Mesothelial cell of epicardium (in vitro differentiated cells): ENCODE results near the gene MAP3K9. TPM values are rescaled to one million over a fixed set of nuclear protein-coding genes. Genes with fewer than 3 reads are reported as not detected.

Experiments used
- DNase-seq, 2 experiments: peaks; one replicate each; pipeline ENCODE4 v3.0.0; 2021; ENCODE audit warnings: low spot score in 2 of 2; ENCODE audit not compliant: unreplicated experiment in 2 of 2
- H3K27ac Mint-ChIP-seq: 2 replicates; pipeline ENCODE4 v1.8.0; 2021; ENCODE audit warnings: mixed read lengths
- H3K27me3 Mint-ChIP-seq: 2 replicates; pipeline ENCODE4 v1.8.0; 2021; ENCODE audit warnings: low read depth, mixed read lengths
- H3K36me3 Mint-ChIP-seq: 2 replicates; pipeline ENCODE4 v1.8.0; 2021; ENCODE audit warnings: mixed read lengths
- H3K4me1 Mint-ChIP-seq: 2 replicates; pipeline ENCODE4 v1.8.0; 2021; ENCODE audit warnings: mixed read lengths
- H3K4me3 Mint-ChIP-seq: 2 replicates; pipeline ENCODE4 v1.8.0; 2021; ENCODE audit warnings: mild to moderate bottlenecking, moderate library complexity, mixed read lengths
- H3K9me3 Mint-ChIP-seq: 2 replicates; pipeline ENCODE4 v1.8.0; 2021; ENCODE audit warnings: mixed read lengths
- CTCF ChIP-seq: fragments of 200-600 bp; sonication (generic); IDR thresholded peaks from one replicate; pipeline ENCODE4 v1.5.0; 2021; ENCODE audit warnings: antibody characterized with exemption; ENCODE audit not compliant: unreplicated experiment
- total RNA-seq: library from RNA; stranded (reverse); gene quantifications from 3 replicates; pipeline ENCODE4 v1.2.1, GENCODE V29; 2021

The MAP3K9 gene
- total RNA-seq, 1 donor from 2014 or later, result 9.5 TPM

- H3K4me3 Mint-ChIP-seq, result no peak overlapping the region
- no peak for TF ChIP-seq CTCF
- H3K9me3 Mint-ChIP-seq, result no peaks in the 10 kb centered on the region
- peaks cover 3% of the 10 kb centered on the region for H3K27me3 Mint-ChIP-seq
- DNase-seq, result no peak
- H3K36me3 Mint-ChIP-seq, result no peaks in the 10 kb centered on the region
- no peaks in the 10 kb centered on the region for H3K4me1 Mint-ChIP-seq
- no peak overlapping the region for H3K27ac Mint-ChIP-seq
Measured at GRCh38 chr14:70696026-70696425, 113.3 kb downstream of the MAP3K9 start.

DNA sequence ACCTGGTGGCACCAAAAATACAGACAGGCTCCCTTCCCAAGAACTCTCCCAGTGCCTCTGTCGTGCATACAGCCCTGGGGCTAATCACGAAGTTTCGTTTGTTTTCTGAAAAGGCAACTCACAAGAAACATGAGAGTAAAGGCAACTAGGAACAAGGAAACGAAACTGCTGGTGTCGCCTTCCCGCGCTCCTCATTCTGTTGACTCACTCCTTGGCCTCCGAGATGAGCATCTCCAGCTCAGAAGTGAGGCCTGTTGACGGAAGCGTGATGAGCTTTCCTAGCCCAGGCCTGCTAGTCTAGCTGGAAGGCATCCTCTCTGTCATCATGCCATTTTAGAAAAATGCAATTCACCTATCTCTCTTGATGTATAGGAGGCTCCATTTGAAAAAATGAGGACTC, 117.1 kb downstream of the MAP3K9 start:
- H3K4me3 Mint-ChIP-seq, result no peak overlapping the region
- no peaks in the 10 kb centered on the region for H3K4me1 Mint-ChIP-seq

GRCh38 chr14:70685474-70686197, 123.7 kb downstream of the MAP3K9 start:
- Mint-ChIP-seq H3K4me3 (no peak overlapping the region), H3K9me3 (no peaks in the 10 kb centered on the region), H3K27ac (no peak overlapping the region), H3K36me3 (no peaks in the 10 kb centered on the region), H3K4me1 (no peaks in the 10 kb centered on the region), H3K27me3 (no peaks in the 10 kb centered on the region)
- TF ChIP-seq CTCF, result no peak
- DNase-seq, result no peak

More for the DNA sequence above, 117.1 kb downstream of the MAP3K9 start:
- no peaks in the 10 kb centered on the region for H3K27me3 Mint-ChIP-seq
- no peak for DNase-seq
- H3K9me3 Mint-ChIP-seq, result no peaks in the 10 kb centered on the region
- H3K36me3 Mint-ChIP-seq, result no peaks in the 10 kb centered on the region
- no peak overlapping the region for H3K27ac Mint-ChIP-seq
- TF ChIP-seq CTCF, result no peak

DNA sequence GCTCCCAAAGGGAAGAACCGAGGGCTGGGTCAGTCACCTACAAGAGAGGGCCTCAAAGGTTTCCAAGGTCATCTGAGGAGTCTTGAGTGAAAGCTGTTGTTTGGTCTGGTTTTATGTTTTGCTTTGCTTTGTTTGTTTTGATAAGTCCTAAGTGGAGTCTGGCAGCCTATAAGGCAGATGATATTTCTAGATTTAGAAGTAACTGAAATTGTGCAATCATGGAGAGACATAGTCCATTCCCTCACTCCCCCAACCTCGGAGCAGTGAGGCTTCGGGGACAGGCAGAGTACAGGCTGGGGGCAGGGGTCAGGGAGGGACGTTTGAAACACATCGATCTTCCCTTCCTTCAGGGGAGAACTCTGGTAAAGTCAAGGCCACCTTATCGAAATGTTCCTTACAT, 125.3 kb downstream of the MAP3K9 start:
- no peak overlapping the region for H3K4me3 Mint-ChIP-seq
- no peaks in the 10 kb centered on the region for H3K9me3 Mint-ChIP-seq

GRCh38 chr14:70680748-70681147, 128.6 kb downstream of the MAP3K9 start:
- Mint-ChIP-seq H3K4me3 (no peak overlapping the region), H3K4me1 (no peaks in the 10 kb centered on the region), H3K36me3 (no peaks in the 10 kb centered on the region), H3K27ac (no peak overlapping the region), H3K27me3 (no peaks in the 10 kb centered on the region), H3K9me3 (no peaks in the 10 kb centered on the region)
- no peak for DNase-seq
- TF ChIP-seq CTCF, result no peak

More for the DNA sequence above, 125.3 kb downstream of the MAP3K9 start:
- H3K4me1 Mint-ChIP-seq, result no peaks in the 10 kb centered on the region
- no peak overlapping the region for H3K27ac Mint-ChIP-seq
- DNase-seq, result no peak
- H3K27me3 Mint-ChIP-seq, result no peaks in the 10 kb centered on the region
- no peak for TF ChIP-seq CTCF
- no peaks in the 10 kb centered on the region for H3K36me3 Mint-ChIP-seq
